HT1080 (cell line): ENCODE data around the gene ADK. TPM values are rescaled to one million over a fixed set of nuclear protein-coding genes. Genes with fewer than 3 reads are reported as not detected.

Source experiments
- DNase-seq: peaks from one replicate; pipeline ENCODE4 v3.0.0-alpha.2; 2015; ENCODE audit warnings: low read depth
- total RNA-seq: library from RNA; depleted of rRNA; stranded (reverse); fragments of >200 nt; shearing (Covaris generic); gene quantifications from 2 replicates; pipeline ENCODE4 v1.2.3, GENCODE V29; 2014

The ADK gene
- total RNA-seq, 1 experiment from 2014 or later, result 59.2 TPM

GRCh38 chr10:74645692-74646091 is 494.7 kb downstream of the ADK start:
- DNase-seq, result no peak

GRCh38 chr10:74650613-74651012 is 499.6 kb downstream of the ADK start:
- DNase-seq, result no peak

- no peak for DNase-seq
These were observed 500.5 kb downstream of the ADK start for GRCh38 chr10:74651565-74651964.

- DNase-seq, result no peak
These were observed 501.6 kb downstream of the ADK start for GRCh38 chr10:74652664-74653063.

DNA sequence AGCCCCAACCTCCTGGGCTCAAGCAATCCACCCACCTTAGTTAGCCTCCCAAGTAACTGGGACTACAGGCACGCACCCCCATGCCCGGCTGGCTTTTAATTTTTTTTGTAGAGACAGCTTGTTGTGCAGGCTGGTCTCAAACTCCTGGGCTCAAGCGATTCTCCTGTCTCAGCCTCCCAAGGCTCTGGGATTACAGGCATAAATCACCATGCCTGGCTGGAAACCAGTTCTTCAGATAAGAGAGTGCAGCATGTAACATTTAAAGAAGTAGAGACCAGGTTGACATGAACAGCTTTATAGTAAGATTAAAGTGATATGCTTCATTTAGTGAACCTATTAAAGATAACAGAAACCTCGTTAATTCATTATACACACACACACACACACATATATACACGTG is 507.5 kb downstream of the ADK start:
- DNase-seq, result no peak

- DNase-seq, result no peak
These were observed 511.6 kb downstream of the ADK start for GRCh38 chr10:74662635-74663034.

- no peak for DNase-seq
These were observed 518.2 kb downstream of the ADK start for GRCh38 chr10:74669210-74669609.

DNA sequence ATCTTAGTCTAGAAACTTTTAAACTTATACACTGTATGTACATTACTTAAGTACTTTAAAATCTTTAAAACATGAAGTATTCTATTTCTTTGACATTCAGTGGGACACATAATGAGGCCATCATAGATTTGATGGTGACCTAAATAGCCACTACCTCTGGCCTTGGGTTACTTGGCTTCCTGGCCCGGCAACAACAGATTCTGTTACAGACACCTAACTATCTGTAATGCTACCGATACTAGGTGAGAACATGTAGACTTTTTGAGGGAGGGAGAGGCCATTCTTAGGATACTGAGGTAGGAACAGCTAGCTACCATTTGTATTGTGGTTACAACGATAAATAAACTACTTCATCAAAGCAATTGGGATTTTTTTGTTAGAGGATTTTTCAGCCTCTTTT is 520.7 kb downstream of the ADK start:
- DNase-seq, result no peak

- DNase-seq, result no peak
These were observed 521.6 kb downstream of the ADK start for GRCh38 chr10:74672430-74673165.

GRCh38 chr10:74674927-74675326 is 523.9 kb downstream of the ADK start:
- no peak for DNase-seq

- no peak for DNase-seq
These were observed 524.5 kb downstream of the ADK start for GRCh38 chr10:74675484-74675883.

GRCh38 chr10:74677951-74678350 is 526.9 kb downstream of the ADK start:
- no peak for DNase-seq

- DNase-seq, result no peak
These were observed 531.1 kb downstream of the ADK start for GRCh38 chr10:74681917-74682627.

DNA sequence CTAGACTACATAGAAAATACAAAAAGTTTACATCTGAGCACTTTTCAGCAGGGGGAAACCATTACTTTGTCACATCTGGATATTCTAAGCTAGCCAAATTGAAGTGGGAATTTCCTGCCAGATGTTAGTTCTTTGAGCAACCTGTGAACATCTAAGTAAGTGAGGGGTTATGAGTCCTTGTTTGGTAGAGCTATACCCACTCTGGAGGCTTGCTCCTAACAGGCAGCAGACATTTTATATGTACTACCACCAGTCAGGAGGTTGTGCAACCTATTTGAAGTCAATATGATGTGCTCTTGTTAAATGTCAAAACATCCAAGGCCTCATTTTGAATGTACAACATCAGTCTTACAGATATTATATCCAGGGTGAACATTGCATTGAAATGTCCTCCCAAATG is 532.0 kb downstream of the ADK start:
- DNase-seq, result no peak

- DNase-seq, result no peak
These were observed 532.8 kb downstream of the ADK start for GRCh38 chr10:74683621-74684364.

DNA sequence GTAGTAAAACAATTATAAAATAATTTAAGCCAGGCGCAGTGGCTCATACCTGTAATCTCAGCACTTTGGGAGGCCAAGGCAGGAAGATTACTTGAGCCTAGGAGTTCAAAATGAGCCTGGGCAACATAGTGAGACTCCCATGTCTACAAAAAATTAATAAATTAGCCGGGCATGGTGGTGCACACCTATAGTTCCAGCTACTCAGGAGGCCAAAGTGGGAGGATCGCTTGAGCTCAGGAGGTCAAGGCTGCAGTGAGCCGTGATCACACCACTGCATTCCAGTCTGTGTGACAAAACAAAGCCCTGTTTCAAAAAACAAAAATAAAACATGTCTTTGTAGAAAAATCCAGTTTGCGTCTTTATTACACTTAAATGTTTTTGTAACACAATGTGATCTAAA is 533.4 kb downstream of the ADK start:
- no peak for DNase-seq

GRCh38 chr10:74685564-74685963 is 534.5 kb downstream of the ADK start:
- DNase-seq, result no peak

- DNase-seq, result no peak
These were observed 539.4 kb downstream of the ADK start for GRCh38 chr10:74690393-74690792.

- no peak for DNase-seq
These were observed 540.1 kb downstream of the ADK start for GRCh38 chr10:74691164-74691563.

- no peak for DNase-seq
These were observed 553.8 kb downstream of the ADK start for GRCh38 chr10:74704629-74705357.

- DNase-seq, result no peak
These were observed 554.4 kb downstream of the ADK start for GRCh38 chr10:74705358-74705980.
